GM13976 (cell line): ENCODE data around the gene GIPC1.
A peak's percentile ranks its signal among the peaks of the same experiment; 100 is the strongest.

Experiments used
- DNase-seq: peaks from one replicate; pipeline ENCODE4 v3.0.0; 2012; ENCODE audit warnings: low spot score
- CTCF ChIP-seq: IDR thresholded peaks from 2 replicates; pipeline ENCODE4 v1.5.1; 2012; ENCODE audit warnings: borderline replicate concordance, mild to moderate bottlenecking; ENCODE audit not compliant: insufficient read depth; ENCODE audit errors: extremely low read depth, missing control alignments, control extremely low read depth
- in situ Hi-C: fragments of 300-500 bp; cut with MboI; formaldehyde crosslinking; loops from one replicate; pipeline ENCODE4 v1.12.0; 2022; ENCODE audit warnings: low sequenced_read_pairs, mixed read lengths, inconsistent platforms; ENCODE audit not compliant: unreplicated experiment

GIPC1 gene

GRCh38 chr19:14475251-14476073 lies 20.5 kb downstream of the GIPC1 start, which contains the start of gene PTGER1:
PTGER1 (minus strand) TSS chr19:14475354; CDS start chr19:14474320, 1,034 bp downstream.
- peak; percentile 67 for DNase-seq
- in situ Hi-C loops, result loop anchor here (25.0 kb wide), 1 partner anchor 288 kb away; no protein-coding TSS in a partner anchor
- TF ChIP-seq CTCF, result peak; percentile 13

GRCh38 chr19:14474827-14475226 lies 21.1 kb downstream of the GIPC1 start:
- TF ChIP-seq CTCF, result no peak
- no peak for DNase-seq
- in situ Hi-C loops, result loop anchor here (25.0 kb wide), 1 partner anchor 288 kb away; no protein-coding TSS in a partner anchor

- in situ Hi-C loops, result no loop called here
- DNase-seq, result peak; percentile 40
Measured at GRCh38 chr19:14473978-14474578, 21.8 kb downstream of the GIPC1 start.

GRCh38 chr19:14473073-14473977 lies 22.6 kb downstream of the GIPC1 start:
- in situ Hi-C loops, result no loop called here
- DNase-seq, result peak; percentile 60
- peak; percentile 16 for TF ChIP-seq CTCF

More at GRCh38 chr19:14473978-14474578, 21.8 kb downstream of the GIPC1 start:
- TF ChIP-seq CTCF, result no peak

GRCh38 chr19:14472202-14472938 lies 23.6 kb downstream of the GIPC1 start:
- in situ Hi-C loops, result no loop called here
- peak; percentile 96 for TF ChIP-seq CTCF
- peak; percentile 93 for DNase-seq
